Hippocampal formation (tissue), 2 donors: Measurements from ENCODE around the gene MACROH2A2.
"Not testable (repeated sequence)": the region's sequence is repeated elsewhere in the genome, so short reads cannot be mapped to it uniquely, and the experiment has no call there.

Experiments
- DNase-seq, 2 donors: peaks; one replicate each; lab custom pipeline; 2025; lab: John Stamatoyannopoulos, UW

MACROH2A2 gene

DNA sequence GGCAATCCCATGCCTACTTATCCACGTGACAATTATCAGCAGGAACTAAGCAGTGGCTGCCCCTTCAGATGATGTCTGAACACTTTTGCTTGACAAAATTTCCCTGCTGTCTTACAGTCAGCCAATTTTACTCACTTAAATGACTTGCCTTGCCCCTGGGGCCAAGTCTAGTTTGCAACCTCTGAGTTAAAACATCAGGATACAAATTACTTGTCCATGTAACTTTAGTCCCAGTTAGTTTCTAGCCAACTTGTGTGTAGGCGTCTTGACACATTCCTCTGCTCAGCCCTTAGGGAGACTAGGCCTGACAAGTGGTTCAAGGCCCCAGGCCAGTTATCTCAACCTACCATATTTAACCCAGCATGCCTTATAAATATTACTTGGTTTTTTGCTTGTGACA lies 105.5 kb downstream of the MACROH2A2 start:
- no peak for DNase-seq

DNA sequence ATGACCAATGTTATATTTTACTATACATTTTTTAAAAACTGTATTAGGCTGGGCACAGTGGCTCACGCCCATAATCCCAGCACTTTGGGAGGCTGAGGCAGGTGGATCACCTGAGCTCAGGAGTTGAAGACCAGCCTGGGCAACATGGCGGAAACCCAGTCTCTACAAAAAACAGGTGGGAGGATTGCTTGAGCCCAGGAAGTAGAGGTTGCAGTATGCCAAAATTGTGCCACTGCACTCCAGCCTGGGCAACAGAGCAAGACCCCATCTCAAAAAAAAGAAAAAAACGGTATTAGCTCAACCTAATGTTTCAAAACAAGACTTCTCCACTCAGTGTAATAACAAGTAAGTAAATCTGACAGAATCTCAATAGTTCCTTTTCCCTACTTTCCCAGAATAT lies 106.7 kb downstream of the MACROH2A2 start:
- DNase-seq, result not testable (repeated sequence)

DNA sequence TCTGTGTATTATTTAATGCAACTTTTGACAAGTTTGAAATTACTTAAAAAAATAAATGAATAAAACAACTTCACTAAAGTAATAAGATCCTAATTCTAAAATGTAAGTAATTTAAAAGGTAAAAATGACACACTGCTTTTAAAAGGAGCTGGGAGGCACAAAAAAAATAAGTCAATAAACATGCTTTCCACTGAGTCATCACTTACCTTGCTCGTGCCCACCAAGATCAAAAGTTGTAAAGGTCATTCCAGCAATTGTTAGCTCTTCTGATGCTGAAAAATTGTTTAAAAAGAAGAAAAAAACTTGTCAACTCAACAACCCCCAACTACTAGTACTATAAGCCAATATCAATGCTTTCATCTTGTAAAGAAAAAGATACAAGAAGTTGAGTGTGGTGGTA lies 108.2 kb downstream of the MACROH2A2 start:
- no peak for DNase-seq
